Erythroblast (primary cell): ENCODE data around the gene PER2.

Experiments
- GATA1 ChIP-seq: IDR thresholded peaks from 2 replicates; pipeline ENCODE4 v1.6.1; 2011; ENCODE audit warnings: low read depth, mild to moderate bottlenecking, control low read depth, low read length, moderate library complexity
- POLR2A ChIP-seq: IDR thresholded peaks from 2 replicates; pipeline ENCODE4 v1.6.1; 2011; ENCODE audit warnings: mild to moderate bottlenecking, low read length

DNA sequence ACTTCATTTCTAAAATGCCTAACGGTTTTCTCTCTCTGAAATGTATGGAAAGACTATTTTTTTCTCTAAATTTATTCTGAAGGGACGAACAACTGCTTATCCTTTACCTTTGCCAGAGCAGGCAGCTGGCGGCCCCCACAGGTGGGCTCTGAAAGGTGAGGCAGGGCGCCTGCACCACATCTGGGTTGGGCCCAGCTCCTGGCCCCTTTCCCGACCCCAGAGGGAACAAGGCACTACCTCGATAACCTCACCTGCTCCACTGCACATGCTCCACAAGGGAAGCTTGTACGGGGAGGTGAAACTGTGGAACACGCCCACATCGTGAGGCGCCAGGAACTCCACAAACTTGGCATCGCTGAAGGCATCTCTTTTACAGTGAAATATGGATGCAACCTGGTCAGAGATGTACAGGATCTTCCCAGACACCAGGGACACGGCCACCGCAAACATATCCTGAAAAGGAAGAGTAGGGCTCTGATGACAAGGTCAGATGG is 17.3 kb downstream of the PER2 start:
- TF ChIP-seq POLR2A (no peak), GATA1 (no peak)
